Mesothelial cell of epicardium (in vitro differentiated cells): ENCODE data around the gene ADRA1B. TPM values are rescaled to one million over a fixed set of nuclear protein-coding genes. Genes with fewer than 3 reads are reported as not detected.
A peak's percentile ranks its signal among the peaks of the same experiment; 100 is the strongest.
"Not testable (repeated sequence)": the region's sequence is repeated elsewhere in the genome, so short reads cannot be mapped to it uniquely, and the experiment has no call there.

Experiments used
- DNase-seq, 2 experiments: peaks; one replicate each; pipeline ENCODE4 v3.0.0; 2021; ENCODE audit warnings: low spot score in 2 of 2; ENCODE audit not compliant: unreplicated experiment in 2 of 2
- H3K27ac Mint-ChIP-seq: 2 replicates; pipeline ENCODE4 v1.8.0; 2021; ENCODE audit warnings: mixed read lengths
- H3K27me3 Mint-ChIP-seq: 2 replicates; pipeline ENCODE4 v1.8.0; 2021; ENCODE audit warnings: low read depth, mixed read lengths
- H3K36me3 Mint-ChIP-seq: 2 replicates; pipeline ENCODE4 v1.8.0; 2021; ENCODE audit warnings: mixed read lengths
- H3K4me1 Mint-ChIP-seq: 2 replicates; pipeline ENCODE4 v1.8.0; 2021; ENCODE audit warnings: mixed read lengths
- H3K4me3 Mint-ChIP-seq: 2 replicates; pipeline ENCODE4 v1.8.0; 2021; ENCODE audit warnings: mild to moderate bottlenecking, moderate library complexity, mixed read lengths
- H3K9me3 Mint-ChIP-seq: 2 replicates; pipeline ENCODE4 v1.8.0; 2021; ENCODE audit warnings: mixed read lengths
- total RNA-seq: library from RNA; stranded (reverse); gene quantifications from 3 replicates; pipeline ENCODE4 v1.2.1, GENCODE V29; 2021
- TF ChIP-seq, protein P1 (sequence below): fragments of 200-600 bp; sonication (generic); IDR thresholded peaks from one replicate; pipeline ENCODE4 v1.5.0; 2021; ENCODE audit warnings: antibody characterized with exemption; ENCODE audit not compliant: unreplicated experiment

ADRA1B gene
- total RNA-seq, 1 donor from 2014 or later = 2.5 TPM

DNA sequence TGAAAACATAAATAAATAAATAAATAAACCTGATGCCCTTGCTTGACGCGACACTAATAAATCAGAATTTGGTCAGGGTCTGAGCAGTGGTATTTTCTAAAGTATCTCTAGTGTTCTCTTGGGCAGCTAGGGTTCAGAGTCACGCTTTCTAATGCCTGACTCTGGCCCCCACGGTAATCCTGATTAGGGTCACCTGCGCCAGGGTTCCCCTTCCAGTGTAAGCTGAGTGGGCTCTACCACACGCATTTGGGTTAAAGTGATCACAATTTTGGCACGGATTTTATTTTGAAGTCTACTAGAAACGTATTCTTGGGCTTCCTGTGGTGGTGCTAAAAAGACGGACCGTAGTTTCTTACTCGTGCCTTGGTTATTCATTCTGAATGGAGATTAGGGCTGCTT lies 93.3 kb downstream of the ADRA1B start:
- peak overlapping the region; percentile 89 for H3K4me3 Mint-ChIP-seq
- TF ChIP-seq, protein P1, sequence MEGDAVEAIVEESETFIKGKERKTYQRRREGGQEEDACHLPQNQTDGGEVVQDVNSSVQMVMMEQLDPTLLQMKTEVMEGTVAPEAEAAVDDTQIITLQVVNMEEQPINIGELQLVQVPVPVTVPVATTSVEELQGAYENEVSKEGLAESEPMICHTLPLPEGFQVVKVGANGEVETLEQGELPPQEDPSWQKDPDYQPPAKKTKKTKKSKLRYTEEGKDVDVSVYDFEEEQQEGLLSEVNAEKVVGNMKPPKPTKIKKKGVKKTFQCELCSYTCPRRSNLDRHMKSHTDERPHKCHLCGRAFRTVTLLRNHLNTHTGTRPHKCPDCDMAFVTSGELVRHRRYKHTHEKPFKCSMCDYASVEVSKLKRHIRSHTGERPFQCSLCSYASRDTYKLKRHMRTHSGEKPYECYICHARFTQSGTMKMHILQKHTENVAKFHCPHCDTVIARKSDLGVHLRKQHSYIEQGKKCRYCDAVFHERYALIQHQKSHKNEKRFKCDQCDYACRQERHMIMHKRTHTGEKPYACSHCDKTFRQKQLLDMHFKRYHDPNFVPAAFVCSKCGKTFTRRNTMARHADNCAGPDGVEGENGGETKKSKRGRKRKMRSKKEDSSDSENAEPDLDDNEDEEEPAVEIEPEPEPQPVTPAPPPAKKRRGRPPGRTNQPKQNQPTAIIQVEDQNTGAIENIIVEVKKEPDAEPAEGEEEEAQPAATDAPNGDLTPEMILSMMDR = no peak
- H3K36me3 Mint-ChIP-seq = peaks cover 2% of the 10 kb centered on the region
- no peak for DNase-seq
- peaks cover 21% of the 10 kb centered on the region for H3K4me1 Mint-ChIP-seq
- no peaks in the 10 kb centered on the region for H3K27me3 Mint-ChIP-seq
- no peaks in the 10 kb centered on the region for H3K9me3 Mint-ChIP-seq
- peak overlapping the region; percentile 99 for H3K27ac Mint-ChIP-seq

DNA sequence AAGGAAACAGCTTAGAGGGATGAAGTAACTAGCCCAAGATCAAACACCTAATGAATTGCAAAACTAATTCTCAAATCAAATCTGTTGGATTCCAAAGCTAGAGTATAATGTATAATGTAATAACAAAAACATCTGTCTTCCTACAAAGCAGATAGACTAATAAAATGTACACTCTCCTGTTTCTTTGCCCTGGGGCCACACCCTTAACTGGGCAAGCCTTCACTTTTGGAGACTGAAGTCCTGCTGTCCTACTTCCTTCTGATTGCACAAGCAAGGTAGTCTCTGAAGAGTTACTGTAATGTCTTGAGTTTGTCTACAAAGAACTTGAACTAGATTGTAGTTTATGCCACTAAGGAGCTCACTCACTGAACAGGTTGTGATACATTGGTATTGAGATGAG lies 95.2 kb downstream of the ADRA1B start:
- H3K36me3 Mint-ChIP-seq = peaks cover 9% of the 10 kb centered on the region
- no peaks in the 10 kb centered on the region for H3K9me3 Mint-ChIP-seq
- peaks cover 21% of the 10 kb centered on the region for H3K4me1 Mint-ChIP-seq
- no peak for DNase-seq
- H3K27me3 Mint-ChIP-seq = no peaks in the 10 kb centered on the region
- no peak overlapping the region for H3K4me3 Mint-ChIP-seq
- TF ChIP-seq, protein P1 = no peak
- H3K27ac Mint-ChIP-seq = no peak overlapping the region

DNA sequence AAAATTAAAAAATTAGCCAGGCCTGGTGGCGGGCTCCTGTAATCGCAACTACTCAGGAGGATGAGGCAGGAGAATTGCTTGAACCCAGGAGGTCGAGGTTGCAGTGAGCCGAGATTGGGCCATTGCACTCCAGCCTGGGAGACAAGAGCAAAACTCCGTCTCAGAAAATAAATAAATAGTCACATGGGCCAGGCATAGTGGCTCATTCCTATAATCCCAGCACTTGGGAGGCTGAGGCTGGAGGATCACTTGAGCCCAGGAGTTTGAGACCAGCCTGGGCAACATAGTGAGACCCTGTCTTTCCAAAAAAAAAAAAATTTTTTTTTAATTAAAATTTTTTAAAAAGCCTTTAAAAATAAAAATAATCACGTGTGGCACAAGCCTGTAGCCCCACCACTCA lies 97.9 kb downstream of the ADRA1B start:
- H3K27ac Mint-ChIP-seq, H3K27me3 Mint-ChIP-seq, H3K9me3 Mint-ChIP-seq, DNase-seq, H3K4me3 Mint-ChIP-seq: not testable (repeated sequence)
- Mint-ChIP-seq H3K36me3 (peaks cover 15% of the 10 kb centered on the region), H3K4me1 (peaks cover 19% of the 10 kb centered on the region)

DNA sequence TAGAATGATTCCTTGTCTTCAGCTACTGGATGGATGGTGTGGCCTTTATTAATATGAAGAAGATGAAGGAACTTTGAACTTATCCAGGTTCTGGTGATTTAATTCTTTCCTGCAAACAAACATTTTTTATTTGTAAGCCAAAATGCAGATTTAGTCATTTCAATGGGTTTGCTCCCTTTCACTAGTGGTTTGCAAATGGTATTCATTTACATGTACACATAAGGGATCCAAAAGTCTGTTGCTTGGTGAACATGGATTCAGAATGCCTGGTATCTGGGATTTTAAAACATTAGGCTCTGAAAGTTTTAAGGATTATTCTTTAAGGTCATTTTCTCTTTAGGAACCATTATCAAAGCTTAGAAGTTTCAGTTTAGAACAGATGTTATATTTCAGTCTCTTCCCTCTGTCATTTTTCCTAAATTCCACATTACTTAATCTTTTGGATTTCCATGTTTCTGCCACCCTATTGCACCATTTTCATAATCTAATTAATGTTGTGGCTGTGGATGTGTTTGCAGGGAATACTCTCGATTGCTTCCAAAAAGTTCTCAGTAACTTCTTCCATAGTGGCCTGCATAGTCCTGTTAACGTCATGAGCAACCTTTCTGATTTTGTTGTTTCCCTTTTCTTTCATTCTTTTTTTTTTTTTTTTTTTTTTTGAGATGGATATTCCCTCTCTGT lies 102.8 kb downstream of the ADRA1B start:
- Mint-ChIP-seq H3K4me3 (no peak overlapping the region), H3K4me1 (peaks cover 2% of the 10 kb centered on the region), H3K27me3 (no peaks in the 10 kb centered on the region), H3K27ac (no peak overlapping the region), H3K36me3 (peaks cover 16% of the 10 kb centered on the region), H3K9me3 (no peaks in the 10 kb centered on the region)
- no peak for DNase-seq
- TF ChIP-seq, protein P1 = no peak

DNA sequence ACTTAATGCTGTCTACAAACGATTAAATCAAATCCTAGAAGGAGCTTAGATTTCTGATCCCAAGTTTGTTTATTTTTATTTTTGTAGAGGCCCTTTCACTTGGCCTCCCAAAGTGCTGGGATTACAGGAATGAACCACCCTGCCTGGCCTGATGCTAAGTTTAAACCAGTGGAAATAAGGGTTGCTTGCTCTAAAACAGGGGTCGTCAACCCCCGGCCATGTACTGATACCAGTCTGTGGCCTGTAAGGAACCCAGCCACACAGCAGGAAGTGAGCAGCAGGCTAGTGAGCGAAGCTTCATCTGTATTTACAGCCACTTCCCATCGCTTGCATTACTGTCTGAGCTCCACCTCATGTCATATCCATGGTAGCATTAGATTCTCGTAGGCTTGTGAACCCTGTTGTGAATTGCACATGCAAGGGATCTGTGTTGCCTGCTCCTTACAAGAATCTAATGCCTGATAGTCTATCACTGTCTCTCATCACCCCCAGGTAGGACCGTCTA lies 104.0 kb downstream of the ADRA1B start:
- H3K27me3 Mint-ChIP-seq = no peaks in the 10 kb centered on the region

DNA sequence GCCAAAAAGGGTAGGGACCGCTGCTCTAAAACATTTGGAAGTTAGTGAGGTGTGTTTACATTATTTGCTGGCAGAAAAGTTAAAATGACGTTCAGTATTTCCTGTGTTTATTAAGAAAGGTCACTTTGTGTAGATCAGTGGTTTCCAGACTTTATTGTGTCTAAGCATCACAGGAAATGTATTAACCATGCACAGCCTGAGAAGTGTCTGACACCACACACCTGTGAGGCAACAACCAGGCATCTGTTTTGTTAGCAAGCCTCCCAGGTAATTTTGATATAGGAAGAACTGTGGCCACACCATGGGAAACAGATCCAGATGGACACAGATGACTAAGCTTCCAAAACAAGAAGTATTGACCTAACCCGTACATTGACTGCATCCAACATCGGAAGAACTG lies 104.7 kb downstream of the ADRA1B start:
- no peaks in the 10 kb centered on the region for H3K27me3 Mint-ChIP-seq
- H3K27ac Mint-ChIP-seq = no peak overlapping the region
- H3K4me1 Mint-ChIP-seq = peaks cover 2% of the 10 kb centered on the region
- no peak overlapping the region for H3K4me3 Mint-ChIP-seq
- TF ChIP-seq, protein P1 = no peak
- peaks cover 9% of the 10 kb centered on the region for H3K36me3 Mint-ChIP-seq
- DNase-seq = no peak
- H3K9me3 Mint-ChIP-seq = no peaks in the 10 kb centered on the region

More for the DNA sequence above, 104.0 kb downstream of the ADRA1B start:
- Mint-ChIP-seq H3K4me3 (no peak overlapping the region), H3K27ac (no peak overlapping the region), H3K4me1 (peaks cover 2% of the 10 kb centered on the region), H3K36me3 (peaks cover 14% of the 10 kb centered on the region), H3K9me3 (no peaks in the 10 kb centered on the region)
- DNase-seq = no peak
- TF ChIP-seq, protein P1 = no peak
